ENCODE data around the gene IZUMO1R. TPM values are rescaled to one million over a fixed set of nuclear protein-coding genes. Genes with fewer than 3 reads are reported as not detected.
"Not testable (repeated sequence)": the region's sequence is repeated elsewhere in the genome, so short reads cannot be mapped to it uniquely, and the experiment has no call there.

The IZUMO1R gene
- total RNA-seq = not detected in 2 replicates

DNA sequence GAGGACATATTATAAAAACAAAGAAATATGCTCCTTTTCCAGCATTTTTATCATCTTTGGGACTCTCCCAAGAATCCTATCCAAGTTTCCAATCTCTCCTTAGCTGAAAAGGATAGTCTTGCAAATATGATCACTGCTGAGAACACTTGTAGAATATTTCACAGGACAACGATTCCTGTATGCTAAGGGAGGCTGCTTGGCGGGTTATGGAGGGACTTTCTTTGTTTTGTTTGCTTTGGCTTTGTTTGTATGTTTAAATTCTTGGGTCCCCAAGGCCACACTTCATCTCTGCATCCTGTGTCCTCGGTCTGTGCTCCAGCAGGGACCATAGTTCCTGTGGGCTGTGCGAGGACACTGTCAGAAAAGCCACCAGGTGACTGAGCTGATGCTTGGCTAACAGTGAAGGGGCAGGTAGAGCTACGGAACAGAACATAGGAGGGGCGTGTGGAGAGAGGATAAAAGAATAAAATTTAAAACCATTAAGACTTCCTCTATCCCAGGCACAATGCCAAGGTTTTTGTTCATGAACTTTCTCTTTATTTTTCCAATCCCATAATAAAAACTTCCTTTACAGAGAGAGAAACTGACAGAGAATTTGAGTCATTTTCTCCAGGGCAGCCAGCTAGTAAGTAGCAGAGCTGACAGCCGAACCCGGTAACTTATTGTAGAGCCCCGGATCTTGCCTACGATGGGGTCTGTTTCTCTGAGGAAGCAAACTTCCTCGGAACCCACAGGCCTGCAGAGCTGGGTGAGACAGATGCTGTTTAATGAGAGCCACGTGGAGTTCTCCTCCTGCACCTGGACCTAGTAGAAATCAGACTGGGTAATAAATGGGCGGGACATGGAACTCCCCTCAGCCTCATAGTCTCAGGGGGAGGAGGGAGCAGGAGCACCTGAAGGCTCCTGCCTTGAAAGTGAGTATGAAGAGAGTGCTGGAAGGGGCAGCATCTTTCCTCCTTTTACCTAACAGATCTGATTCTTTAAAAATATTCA, at the start of gene IZUMO1R:
TSS of gene IZUMO1R (plus strand) at position 615 of the 993 bp plus-strand sequence. CDS start 1,057 bp downstream, outside the sequence.
- DNase-seq (ENCODE audit: low read depth in 2 of 2) = peak; percentile 5 to 12

DNA sequence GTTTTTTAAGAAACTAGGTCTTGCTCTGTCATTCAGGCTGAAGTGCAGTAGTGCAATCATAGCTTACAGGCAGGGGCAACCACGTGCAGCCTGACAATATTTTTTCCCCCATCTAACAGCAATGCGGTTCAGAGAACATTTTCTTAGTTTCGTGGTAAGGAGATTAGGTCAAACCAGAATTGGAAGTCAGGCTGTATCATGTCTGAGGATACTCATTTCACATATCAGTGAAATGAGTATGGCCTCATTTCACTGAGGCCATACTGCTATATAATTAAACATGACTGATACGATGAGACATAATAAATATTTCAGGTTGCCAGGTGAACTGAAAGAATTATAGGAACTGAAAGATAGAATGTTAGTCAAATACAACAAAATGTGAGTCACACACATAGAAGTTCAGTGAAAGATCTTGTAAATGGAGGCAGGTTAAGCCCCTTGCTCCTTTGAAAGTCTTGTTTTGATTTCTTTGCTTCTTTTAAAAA, 32.5 kb upstream of the IZUMO1R start:
- no peak for DNase-seq (ENCODE audit: low read depth in 2 of 2)

DNA sequence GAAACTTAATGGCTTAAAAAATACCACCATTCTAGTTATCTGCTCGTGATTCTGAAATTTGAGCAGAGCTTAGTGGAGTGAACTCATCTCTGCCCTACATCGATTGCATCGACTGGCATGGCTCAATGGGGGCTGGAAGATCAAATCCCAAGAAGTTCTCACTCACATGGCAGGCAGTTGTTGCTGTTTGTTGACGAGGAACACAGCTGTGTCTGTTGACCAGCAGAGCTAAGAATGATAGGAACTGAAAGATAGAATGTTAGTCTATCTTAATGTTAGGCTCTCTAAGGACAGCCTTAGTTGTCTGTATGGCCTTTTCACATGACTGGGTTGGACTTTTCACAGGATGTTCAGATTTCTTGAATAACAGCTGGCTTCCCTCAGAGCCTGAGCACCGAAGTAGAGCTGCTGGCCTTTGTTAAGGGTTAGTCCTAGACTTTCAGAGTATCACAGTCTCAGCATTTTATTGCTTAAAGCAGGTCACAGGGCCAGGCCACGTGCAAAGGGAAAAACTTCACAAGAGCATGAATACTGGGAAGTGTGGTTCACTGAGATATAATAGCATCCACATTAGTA, 31.6 kb upstream of the IZUMO1R start:
- DNase-seq (ENCODE audit: low read depth in 2 of 2) = no peak

DNA sequence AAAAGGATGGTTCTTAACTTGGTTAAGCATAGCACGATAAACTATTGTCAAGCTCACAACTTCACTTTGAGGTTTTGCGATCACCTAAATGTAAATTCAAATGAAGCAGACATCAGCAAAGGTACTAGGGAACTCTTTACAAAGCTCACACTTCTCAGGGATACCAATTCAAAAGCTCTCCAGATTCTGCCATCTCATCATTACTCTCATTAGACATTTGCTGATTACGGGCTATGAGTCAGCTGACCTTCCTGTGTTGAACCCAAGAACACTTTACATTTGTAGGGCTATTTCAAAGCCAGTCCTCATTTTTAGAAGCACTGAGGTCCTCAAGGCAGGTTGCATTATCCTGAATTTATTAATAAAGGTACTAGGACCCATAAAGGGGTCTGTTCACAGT, 28.4 kb upstream of the IZUMO1R start:
- no peak for DNase-seq (ENCODE audit: low read depth in 2 of 2)

DNA sequence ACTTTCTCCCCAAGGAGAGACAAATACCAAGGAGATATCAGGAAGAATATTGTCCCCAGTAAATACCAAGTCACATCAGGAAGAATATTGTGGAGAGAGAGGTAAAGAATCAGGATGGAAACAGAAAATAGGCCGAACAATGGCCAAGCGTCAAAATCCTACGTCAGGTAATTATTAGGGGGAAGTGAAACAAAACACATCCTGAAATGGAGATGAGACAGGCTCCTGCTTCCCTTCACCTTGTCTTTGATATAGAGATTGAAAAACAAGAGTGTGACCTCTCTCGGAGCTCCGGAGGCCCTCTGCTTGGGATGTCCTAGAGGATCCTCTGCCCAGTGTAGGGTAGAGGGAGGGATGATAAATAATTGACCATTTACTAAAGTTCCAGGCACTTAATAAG, 27.4 kb upstream of the IZUMO1R start:
- no peak for DNase-seq (ENCODE audit: low read depth in 2 of 2)

DNA sequence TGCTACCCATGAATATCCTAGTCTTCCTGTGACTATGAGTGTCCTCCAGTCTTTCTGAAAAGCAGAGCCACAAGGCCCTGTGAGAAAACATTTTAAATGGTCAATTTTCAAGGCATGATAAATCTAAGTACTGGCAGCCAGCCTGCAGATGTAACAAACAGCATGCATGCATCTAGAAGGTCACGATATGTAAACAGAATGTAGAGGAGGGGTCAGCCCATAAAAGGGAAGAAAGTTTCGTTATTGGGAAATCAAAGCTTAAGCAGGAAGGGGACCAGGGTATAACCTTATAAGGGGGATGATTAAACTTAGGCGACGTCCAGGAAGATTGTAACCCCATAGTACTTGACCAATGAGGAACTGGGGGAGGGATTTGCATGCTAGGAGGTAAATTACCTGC, 26.2 kb upstream of the IZUMO1R start:
- DNase-seq (ENCODE audit: low read depth in 2 of 2) = not testable (repeated sequence)

DNA sequence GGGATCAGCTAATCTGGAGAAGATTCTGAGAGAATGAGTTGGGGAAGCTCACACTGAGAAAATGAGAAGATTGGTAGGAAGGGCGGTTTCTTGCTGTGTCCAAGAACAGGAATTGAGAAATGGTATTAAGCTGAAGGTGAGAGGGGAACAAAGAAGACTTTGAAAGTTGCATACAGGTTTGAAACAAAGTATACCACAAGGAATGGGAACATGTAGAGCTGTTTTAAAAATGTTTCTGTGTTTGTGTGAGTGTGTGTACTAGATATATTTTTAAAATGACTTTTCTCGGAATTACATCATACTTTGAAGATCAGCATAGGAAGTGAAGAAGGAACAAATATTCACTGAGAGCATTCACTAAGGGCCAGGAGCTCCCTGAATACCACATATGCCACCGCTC, 24.4 kb upstream of the IZUMO1R start:
- no peak for DNase-seq (ENCODE audit: low read depth in 2 of 2)

DNA sequence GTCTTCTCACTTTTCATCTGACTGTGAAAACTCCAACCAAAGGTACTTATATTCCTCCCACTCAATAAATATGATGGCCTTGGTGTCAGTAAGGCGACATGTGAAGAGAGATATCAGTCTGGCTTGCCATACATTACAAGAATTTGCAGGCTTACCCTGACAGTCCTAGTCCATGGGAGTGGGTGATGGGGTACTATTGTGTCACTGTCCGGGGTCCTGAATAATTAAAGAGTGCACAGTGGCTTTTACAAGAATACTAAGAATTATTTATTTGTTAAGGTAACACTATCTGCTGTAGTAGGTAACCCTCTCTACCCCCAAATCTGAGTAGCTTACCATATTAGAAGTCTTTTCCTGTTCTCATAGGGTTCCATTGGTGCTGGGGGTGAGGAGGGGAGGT, 23.1 kb upstream of the IZUMO1R start:
- DNase-seq (ENCODE audit: low read depth in 2 of 2) = no peak

DNA sequence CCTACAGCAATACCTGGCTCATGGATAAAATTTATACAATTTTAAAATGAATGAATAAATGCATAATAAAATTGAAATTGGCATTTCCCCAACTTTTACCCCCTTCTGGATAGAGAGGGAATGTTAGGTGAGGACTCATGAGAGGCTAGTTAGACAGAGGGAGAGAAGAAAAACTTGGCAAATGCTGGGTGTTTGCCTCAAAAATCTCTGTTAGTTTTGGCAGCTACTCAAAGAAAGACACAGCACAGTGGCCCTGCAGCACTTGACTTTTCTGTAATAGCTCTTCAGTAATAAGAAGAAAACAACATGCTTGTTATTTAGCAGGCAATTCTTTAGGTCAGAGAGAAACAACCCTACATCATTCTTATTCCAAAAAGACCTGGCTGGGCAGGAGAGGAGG, 20.7 kb upstream of the IZUMO1R start:
- no peak for DNase-seq (ENCODE audit: low read depth in 2 of 2)

DNA sequence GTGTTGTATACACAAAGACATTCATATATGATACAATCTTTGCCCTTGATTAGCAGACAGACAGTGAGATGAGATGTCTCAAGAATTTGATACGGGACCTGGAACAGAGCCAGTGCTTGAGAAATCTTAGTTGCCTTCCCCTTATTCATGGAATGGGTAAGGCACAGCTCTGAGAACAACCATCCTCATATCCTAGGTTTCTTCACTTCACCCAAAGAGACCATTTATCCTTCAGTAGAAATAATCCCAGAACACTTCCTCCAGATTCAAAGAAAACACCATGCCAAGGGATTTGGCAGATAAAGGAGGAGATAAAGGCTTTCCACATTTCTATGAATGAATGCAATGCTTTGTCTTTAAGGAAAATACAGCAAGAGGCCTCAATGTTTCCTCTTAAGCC, 8.8 kb upstream of the IZUMO1R start:
- DNase-seq (ENCODE audit: low read depth in 2 of 2) = no peak

DNA sequence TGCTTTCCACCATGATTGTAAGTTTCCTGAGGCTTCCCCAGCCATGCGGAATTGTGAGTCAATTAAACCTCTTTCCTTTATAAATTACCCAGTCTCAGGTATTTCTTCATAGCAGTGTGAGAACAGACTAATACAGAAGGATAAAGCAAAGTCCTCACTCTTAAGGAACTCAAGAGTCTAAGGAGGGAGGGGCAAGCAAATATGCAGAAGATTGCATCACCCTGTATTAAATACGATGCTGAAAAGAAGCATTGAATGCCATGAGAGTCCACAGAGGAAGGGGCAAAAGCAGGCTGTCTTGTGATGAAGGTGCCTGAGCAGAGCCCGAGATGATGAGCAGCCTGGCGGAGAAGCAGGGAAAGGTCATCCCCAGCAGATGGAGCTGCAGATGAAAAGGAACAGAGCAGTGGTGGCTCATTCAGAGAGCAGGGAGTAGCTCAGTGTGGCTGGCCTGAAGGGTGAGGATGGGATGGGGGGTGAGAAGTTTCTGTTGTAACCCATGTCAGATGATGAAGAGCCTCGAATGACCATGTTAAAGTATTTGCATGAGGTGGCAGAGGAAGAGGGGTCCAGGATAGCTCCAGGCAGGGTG, 6.3 kb upstream of the IZUMO1R start:
- DNase-seq (ENCODE audit: low read depth in 2 of 2) = no peak

DNA sequence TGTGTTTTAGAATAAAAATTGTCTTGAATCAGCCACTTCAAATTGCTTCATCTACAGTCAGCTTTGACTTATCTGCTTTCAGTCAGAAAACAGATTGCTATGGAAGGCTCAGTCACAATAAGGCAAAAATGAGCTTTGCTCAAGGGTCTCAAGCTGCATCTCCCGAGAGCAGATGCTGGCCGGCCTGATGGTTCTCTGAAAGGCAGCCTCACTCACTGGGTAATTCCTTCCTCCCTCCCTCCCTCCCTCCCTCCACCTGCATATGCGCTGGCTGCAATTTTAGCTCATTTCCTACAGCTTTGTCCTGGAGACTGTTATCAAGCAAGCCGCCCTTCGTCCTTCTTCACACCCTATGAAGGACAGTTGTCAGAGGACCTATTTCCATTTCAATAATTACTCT, 1.6 kb upstream of the IZUMO1R start:
- DNase-seq (ENCODE audit: low read depth in 2 of 2) = no peak

DNA sequence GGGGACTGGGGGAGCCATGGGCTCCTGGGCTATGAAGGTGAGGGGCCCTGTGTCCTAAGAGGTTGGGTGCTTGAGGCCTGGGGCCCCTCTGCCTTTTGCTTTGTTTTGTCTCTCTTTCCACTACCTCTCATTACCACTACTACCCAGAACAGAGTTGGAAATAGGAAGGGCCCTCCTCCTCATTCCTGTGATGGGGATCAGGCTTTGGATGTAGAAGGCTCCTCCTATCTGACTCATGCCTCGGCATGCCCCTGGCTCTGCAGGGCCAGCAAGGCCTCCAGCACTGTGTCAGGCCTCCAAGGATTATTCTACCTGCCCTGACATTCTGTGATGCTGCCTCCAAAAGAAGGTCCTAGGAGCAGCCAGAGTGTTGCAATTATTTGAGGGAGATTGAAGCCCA, 766 bp downstream of the IZUMO1R start:
- DNase-seq (ENCODE audit: low read depth in 2 of 2) = no peak

DNA sequence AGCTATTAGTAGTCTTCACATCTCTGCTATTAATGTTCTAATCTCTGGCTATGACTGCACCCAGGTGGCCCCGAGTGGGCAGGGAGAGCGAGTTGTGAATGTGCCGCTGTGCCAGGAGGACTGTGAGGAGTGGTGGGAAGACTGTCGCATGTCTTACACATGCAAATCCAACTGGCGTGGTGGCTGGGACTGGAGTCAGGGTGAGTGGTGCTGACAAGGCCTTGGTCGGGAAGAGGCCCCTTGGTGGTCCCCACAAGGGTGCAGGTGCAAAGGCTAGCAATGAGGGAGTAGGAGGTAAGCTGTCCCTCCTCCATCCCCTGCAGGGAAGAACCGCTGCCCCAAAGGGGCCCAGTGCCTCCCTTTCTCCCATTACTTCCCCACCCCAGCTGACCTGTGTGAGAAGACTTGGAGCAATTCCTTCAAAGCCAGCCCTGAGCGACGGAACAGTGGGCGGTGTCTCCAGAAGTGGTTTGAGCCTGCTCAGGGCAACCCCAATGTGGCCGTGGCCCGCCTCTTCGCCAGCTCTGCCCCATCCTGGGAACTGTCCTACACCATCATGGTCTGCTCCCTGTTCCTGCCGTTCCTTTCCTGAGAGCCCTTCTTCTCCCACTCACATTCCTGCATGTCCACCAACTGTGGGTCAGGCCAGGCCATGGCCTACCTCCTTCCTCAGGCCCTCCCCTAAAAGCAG, 2.9 kb downstream of the IZUMO1R start:
- DNase-seq (ENCODE audit: low read depth in 2 of 2) = no peak

DNA sequence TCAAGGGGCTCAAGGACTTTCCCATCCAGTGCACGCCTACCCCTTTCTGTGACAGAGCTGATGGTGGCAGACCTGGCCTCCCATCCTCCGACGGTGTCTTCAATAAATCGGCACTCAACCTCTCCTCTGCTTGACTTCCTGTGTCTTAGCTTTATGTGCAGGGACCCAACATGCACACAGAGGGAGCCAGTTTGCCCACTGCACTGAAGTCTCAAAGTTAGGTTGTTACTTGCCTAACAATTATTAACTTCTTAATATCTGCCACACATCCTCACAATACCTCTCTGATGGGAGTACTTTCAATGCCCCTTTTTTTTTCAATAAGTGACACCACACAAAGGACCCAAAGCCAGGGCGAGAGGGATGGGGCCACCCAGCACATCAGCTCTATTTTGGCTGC, 3.6 kb downstream of the IZUMO1R start:
- no peak for DNase-seq (ENCODE audit: low read depth in 2 of 2)

DNA sequence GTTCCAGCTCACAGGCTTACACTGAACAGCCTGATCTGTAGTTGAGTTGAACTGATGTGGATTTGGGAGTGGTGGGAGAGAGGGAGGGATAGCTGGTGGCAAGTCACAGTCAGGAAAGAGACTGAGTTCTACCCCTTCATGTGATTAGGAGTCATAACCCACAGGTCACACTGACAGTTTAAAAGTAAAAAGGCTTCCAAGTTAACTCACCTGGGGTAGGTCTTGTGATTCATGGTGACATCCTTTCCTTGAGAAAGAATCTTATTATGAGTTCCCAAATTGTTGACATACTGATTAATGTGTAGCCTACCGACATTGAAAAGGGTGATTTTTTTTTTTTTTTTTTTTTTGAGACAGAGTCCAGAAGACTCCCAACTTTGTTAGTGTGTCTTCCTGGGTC, 5.4 kb downstream of the IZUMO1R start:
- DNase-seq (ENCODE audit: low read depth in 2 of 2) = no peak

DNA sequence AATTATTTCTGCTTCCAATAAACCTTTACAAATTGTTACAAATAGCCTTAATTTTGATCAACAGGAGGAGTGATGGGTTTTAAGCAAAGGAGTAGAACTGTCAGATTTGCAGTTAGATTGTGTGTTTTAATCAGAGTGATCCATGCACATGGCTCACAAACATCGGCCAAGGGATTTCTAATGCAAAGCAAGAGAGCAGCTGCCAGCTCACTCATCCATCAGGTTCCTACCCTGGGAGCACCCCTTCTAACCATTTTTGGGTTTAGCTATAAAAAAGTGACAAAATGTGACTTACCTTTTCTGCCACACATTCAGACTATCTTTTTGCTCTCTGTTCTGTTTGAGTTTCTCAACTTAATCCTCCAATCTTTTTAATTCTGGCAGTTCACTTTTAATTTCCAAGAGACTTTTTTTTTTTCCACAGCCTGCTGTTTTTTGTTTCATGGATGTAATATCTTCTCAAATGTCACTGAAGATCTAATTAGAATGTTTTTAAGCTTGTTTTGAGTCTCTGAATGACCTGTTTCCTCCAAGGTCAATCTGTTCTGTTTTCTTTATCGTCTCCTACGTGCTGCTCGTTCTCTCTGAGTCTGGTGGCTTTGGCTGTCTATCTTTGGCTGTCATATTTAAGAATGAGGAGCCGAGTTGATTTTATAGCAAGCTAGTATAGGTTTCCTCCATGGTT, 6.0 kb downstream of the IZUMO1R start:
- DNase-seq (ENCODE audit: low read depth in 2 of 2) = no peak

DNA sequence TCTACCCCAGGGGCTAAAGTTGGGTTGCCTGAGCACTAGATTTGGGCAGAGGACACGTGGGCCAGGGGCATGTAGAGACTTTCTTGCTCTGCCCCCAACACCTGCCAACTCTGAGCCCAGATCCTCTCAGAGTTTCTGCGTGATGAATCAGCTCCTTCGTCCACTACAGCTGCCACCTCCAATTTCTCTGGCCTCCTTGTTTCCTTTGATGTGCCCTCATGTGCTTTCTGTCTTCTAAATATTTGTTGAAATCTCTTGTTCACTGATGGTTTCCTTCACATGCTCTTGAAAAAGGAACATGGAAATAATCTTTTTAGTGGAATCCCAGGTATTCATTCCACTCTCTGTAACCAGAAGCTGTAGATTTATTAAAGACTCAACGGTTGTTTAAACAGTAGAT, 8.0 kb downstream of the IZUMO1R start:
- no peak for DNase-seq (ENCODE audit: low read depth in 2 of 2)

DNA sequence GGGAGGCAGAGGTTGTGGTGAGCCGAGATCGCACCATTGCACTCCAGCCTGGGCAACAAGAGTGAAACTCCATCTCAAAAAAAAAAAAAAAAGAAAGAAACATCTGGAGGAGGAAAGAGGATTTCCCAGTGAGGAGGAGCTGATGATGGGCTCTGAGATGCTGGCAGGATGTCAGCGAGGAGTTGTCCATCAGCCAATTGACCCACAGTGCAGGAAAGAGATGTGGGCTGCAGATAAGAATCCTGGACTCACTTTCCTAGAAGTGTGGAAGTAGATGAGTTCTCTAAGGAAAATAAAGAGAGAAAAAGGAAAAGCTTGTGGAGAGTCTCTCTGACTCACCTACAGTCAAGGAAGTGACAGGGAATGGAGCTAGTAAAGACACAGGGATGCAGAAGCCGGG, 9.7 kb downstream of the IZUMO1R start:
- no peak for DNase-seq (ENCODE audit: low read depth in 2 of 2)

DNA sequence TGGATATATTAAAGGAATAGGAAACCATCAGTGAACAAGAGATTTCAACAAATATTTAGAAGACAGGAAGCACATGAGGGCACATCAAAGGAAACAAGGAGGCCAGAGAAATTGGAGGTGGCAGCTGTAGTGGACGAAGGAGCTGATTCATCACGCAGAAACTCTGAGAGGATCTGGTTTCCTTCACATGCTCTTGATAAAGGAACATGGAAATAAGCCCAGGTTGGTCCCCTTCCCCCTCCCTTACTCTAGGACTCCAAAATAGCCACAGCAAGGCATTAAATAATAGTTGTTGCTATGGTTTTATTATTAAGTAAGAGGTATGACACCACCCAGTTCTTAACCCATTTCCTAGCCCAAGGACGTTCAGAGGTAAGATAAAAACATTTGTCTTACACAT, 11.3 kb downstream of the IZUMO1R start:
- no peak for DNase-seq (ENCODE audit: low read depth in 2 of 2)

DNA sequence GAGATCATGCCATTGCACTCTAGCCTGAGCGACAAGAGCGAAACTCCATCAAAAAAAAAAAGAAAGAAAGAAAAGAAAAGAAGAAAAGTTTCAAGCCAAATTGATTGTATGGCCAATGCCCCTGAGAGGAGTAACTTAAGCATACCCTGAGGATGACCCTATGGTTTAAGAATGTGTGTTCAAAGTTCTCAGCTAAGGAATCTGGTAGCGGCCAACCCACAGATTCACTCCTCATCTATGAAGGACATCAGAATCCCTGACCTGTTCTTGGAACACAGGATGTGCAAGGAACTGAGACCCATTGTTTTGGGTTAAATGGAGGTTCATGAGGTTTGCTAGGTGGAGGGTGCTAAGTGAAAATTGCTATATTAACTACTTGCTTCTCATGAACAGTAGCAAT, 18.1 kb downstream of the IZUMO1R start:
- DNase-seq (ENCODE audit: low read depth in 2 of 2) = no peak
